Measurements from ENCODE around the gene ARID1B.

The ARID1B gene

DNA sequence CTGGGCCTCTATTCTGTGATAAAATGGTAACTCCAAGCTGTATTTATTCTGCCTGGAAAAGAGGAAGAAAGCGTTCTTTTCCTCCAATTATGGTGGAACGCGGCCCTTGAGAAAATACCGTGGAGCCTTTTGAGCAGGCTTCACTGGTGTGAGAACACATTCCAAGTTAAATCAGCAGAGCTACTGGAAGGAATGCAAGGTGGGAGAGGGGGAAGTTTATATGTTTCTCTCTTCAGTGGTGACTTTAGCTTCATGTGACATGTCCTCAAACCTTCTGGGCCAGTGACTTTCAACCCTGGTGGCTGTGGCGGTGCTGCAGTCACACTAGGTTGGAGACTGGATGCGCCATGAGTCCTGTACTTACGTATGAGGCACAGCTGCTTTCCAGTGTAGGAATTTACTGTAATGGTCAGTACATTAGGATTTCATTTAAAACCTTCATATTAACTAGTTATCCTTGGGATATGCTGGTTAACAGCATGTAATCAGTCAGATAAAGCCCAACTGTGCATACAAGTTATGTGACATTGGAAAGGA is 221.7 kb downstream of the ARID1B start:
- no peak for DNase-seq

DNA sequence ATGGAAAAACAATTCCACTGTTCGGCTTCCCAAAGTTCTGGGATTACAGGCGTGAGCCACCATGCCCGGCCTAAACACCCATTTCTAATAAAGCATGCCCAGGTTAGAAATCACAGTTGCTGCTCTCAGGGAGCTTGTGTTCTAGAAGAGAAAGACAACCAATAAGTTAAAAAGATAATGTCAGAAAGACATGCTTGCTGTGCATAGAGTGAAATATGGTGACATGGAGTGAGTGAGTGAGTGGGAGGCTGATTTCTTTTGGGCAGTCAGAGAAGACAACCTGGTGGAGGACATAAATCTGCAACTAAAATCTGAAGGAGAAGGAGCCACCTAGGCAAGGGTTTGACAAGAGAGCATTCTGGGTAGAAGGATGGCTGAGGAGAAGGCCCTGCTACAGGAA is 222.6 kb downstream of the ARID1B start:
- DNase-seq: no peak

DNA sequence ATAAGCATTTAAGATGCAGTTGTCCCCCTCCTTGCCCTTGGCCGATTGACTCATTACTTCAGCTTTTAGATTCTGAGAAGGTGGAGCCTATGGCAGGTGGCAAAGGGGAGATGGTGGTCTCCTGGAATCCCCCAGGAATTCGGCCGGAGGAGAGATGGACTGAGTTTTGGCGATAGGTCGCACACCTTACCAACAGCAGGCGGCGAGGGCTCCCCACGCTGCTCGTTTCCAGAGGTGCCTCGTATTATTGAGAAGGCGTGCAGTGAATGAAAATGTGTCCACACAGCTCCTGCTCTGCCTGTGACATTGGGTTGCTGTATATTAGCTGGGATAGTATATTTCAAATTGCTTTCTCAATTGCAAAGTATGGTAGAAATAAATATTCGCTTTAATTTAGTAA is 224.5 kb downstream of the ARID1B start:
- no peak for DNase-seq

DNA sequence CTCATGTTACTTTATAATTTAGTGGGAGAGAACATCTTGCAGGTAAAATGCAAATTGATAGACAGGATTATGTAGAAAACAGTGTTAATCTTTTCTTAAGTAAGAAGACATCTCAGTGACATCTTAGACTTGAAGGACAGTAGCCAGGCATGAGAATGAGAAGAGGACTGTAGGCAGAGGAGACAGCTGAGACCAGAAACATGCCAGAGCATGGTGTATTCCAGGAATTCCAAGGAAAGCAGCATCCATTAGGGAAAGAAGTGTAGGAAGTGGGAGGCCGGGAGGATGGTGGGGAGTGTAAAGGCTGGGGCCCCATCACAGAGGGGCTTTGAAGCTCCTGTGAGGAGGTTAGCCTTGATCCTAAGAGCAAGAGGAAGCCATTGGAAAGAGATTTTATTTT is 225.6 kb downstream of the ARID1B start:
- no peak for DNase-seq

DNA sequence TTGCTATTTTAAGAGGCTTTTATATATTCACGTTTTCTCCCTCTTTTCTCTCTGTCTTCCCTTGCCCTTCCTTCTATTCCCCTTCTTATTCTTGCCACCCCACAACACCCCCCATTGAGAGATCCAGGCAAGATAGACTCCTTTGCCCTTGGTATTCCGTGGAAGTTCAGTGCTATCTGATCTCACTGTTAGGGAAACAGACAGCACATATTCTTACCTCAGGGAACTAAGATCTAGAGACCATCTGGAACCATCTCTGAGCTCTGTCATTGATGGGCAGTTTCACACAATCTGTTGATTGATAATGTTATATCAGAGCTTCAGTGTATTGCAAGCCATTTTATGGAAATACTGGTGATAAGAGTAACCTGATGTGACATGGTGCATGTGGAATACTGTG is 228.8 kb downstream of the ARID1B start:
- DNase-seq: no peak

DNA sequence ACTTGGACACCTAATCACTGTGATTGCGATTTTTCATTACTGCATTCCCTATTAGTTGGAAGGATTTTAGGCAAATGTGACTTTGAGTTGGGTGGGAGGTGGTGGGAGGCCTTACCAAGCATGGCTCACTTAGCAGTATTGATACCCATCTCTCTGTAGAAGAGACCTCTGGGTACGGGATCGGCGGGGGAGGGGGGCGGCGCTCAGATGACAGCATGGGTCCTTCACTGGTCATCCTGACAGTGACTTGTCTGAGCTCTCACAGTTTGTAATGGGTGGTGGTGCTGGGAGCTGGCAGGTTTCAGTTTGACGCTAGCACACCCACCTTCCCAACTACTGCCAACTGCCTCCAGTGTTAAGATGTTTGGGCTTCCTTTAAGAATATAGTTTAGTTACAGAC is 231.4 kb downstream of the ARID1B start:
- DNase-seq: no peak

DNA sequence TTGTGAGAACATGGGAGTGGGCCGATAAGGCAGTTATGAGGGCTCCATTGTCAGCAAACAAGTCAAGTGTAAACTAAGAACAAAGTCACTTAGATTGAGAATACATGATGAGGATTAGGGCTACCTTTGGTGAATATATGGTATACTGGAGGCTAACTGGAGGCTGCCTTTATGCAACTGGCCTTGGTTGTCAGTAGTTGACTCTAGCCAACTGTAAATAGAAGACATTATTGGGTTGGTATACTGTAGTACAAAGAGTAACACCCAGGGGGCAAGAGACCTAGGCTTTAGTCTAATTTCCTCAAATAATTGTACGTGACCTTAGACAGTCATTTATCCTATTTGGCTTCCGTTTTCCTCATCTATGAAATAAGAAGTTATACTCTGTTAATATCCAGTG is 235.2 kb downstream of the ARID1B start:
- no peak for DNase-seq

DNA sequence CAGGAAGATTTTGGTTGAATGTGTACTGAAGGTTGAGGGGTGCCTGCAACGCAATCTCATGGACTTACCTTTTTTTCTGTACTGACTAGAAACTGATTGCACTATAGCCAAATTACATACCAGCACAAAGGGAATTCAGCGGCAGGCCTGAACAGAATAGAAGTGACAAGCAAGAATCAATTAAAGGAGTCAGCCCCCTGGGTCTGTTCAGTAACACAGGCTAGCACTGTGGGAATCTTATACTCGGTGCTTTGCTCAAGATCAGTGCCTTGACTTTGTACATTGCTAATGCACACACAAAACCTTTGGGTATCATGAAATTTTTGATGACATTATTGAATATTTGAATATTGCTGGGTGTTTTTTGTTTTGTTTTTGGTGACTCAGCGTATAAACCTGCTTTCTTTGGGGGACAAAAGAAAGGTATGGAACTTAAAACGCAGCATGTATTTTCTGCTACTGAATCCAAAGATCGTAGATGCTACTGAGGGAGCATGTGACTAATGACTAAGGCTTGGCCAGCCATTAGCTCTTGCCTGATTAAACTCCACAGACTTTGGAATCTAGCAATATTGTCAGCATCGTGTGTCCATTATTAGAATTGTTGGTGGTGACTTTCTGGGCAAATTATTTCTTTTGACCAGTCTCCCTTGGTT is 236.6 kb downstream of the ARID1B start:
- DNase-seq: no peak

DNA sequence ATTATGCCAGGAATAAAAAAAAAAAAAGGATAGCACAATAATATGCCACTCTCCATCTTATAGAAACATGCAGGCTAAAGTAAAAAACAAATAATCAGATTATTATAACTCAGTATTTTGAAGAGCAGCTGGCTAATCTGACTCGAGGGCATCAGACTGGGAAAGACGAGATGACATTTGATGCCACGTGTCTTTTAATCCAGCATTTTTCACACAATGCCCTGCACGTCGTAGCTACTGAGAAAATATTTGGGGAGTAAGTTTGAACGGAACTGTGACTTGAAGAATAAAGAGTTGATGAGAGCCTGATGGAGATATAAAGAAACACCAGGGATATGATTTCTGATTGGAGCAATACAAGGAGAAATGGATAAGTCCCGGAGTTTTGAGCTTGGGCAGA is 237.7 kb downstream of the ARID1B start:
- DNase-seq: no peak

DNA sequence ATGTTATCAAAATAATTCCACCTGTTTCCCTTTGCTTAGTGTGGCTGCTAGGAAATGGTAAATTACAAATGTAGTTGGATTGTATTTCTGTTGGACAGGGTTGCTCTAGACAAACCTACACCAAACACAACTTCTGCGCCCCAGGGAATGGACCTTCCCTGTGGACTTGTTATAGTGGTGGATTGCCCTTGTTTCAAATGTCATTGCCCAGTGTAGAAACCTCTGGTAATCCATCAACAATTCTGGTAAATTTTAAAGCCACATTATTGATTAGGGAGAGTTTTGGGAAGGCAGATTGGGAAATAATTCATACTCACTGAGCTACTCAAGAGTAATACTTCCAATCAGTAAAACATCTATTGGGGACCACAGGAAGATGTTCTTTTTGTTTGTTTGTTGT is 239.8 kb downstream of the ARID1B start:
- DNase-seq: no peak

DNA sequence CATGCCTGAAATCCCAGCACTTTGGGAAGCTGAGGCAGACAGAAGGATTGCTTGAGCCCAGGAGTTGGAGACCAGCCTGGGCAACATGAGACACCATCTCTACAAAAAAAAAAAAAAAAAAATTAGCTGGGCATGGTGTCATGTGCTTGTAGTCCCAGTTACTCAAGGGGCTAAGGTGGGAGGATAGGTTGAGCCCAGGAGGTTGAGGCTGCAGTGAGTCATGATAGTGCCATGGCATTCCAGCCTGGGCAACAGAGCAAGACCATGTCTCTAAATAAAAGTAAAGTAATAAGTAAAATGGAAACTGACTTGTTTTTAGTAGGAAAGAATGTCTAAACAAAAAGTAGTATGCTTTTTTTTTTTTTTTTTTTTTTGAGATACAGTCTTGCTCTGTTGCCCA is 240.7 kb downstream of the ARID1B start:
- DNase-seq: no peak

DNA sequence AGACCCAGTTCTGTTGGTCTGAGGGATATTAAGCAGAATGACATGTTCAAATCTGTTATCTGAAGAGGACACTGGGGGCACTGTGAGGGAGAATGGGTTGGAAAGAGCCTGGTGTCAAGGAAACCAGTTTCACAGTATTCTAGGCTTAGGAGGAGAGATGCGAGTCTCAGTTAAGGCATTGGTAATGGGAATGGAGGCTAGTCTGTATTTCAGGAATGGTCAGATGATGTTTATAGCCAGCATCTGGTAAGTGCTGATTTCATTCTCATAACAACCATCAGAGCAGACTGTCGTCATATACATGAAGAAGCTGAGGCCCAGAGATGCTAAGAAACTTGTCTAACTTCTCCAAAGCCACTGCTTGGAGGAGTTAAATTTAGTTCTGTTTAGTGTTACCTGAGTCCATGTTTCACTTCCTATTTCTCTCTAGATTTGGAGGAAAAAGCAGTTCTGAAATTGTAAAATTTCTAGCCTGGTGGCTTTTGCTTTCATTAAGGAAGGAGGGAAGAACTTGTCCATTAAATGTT is 242.0 kb downstream of the ARID1B start:
- no peak for DNase-seq

DNA sequence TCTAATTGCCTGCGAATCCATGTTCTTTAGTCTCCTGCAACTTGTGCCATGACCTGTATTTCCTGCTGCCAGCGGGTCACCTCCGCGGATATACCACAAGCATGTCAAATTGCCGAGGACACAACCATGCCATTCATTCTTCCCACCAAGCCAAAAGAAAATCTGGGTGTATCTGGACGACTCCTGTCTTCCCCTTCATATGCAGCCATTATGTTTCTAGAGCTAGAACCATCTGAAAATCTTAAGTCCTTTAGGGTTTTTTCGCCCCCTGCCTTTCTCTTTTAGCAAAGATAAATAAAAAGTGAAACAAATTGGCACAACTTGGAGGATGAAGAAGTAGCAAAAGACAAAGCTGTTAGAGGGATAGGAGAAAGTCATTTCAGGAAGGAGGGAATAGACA is 242.6 kb downstream of the ARID1B start:
- DNase-seq: peak in 2 of 6 experiments; percentile 9 to 33

DNA sequence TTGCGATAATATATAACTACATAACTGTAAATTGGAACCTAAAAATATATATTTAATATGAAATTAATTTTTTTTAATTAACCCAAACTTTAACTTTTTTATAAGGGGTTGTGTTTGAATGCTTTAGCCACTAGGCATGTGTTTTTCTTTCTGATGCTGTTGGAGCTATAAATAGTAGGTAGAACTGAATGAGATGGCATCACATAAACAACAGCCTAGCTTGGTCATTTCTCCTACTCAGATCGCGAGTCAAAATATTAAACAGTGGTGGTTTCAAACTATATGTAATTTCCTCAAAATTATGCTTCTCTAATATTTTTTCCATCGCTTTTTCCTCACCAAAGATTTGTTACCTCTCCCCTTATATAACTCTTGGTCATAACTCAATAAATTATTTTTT is 243.2 kb downstream of the ARID1B start:
- peak in 1 of 6 experiments; percentile 42 for DNase-seq

DNA sequence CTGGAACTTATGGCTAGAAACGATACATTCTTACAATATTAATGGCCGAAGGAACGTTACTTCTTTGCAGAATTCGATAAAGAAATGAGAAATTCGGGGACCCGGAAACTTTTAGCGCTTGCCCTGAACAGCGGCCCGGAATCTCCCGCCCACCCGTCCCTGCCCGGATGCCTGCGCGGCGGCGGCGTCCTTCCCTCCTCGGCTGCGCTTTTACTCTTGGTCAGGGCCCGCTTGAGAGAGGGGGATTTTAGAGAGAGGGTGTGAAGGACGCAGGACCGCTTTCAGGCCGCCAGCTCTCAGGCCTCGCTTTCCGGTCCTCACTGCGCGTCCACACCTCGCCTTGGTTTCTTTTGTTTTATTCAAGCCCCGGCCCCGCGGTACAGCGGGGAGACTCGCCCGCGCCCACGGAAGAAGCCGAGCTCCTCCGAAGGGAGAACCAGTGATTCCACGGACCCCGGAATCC is 243.7 kb downstream of the ARID1B start:
- peak in 3 of 6 experiments; percentile 47 to 53 (median 52) for DNase-seq

DNA sequence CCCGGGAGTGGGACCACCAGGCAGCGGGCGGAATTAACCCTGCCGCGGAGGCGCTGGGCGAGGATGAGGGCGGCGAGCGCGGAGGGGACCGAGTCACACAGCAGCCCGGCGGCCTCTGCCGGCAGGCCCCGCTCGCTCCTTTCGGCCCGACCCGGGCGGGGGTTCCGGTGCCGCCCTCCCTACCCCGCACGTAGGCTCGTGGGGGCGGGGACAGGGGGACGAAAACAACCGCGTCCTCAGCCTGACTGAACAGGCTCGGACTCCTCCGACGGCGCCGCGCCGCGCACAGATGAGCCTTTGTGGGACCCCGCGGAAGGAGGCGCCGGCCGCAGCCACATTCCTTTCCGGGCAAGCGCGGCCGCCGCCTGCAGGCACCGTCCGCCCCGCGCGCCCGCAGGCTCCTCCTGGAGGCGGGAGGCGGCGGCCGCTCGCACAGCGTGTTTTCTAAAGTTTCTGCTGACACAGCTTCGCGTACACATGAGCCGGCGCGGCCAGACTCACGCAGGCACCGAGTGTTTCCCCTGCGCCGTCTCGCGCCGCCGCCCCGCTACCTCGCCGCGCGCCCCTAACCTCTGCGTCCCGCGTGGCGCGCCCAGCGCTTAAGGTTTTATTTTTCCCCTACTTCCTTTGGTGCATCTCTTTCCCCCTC is 244.3 kb downstream of the ARID1B start:
- peak; percentile 81 to 93 (median 86) for DNase-seq

DNA sequence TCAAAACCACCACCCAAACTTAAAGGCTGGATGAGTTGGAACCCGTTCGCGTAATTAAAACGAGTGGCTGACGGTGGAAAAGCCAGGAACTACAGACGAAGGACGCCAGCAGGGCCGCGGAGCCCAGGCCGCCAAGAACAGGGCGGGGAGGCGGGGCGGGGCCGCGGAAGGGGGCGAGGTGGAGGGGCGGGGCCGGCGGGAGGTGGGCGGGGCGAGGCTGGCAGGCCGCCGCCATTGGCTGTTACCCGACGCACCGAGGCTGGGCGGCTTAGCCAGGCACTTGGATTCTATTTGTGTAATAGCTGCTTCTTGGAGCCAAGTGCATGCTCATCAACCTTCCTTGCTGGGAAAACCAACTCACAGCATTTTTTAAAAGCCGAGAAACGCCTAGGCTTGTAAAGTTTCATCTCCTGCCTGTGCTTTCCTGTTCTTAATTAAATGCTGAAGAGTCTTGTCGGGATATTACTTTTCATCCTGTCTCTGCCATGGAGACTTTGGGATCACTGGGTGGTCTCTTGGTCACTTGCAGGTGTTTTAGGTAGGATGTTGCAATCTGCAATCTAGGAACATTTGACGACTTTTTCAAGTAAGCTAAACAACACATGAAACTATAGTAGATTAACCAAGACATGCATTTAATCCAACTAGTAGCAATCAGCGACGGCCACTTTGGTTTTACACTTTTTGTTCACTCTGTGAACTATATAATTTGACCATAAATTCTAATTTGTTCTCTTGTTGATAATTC is 245.0 kb downstream of the ARID1B start:
- DNase-seq: peak; percentile 76 to 93 (median 84)

DNA sequence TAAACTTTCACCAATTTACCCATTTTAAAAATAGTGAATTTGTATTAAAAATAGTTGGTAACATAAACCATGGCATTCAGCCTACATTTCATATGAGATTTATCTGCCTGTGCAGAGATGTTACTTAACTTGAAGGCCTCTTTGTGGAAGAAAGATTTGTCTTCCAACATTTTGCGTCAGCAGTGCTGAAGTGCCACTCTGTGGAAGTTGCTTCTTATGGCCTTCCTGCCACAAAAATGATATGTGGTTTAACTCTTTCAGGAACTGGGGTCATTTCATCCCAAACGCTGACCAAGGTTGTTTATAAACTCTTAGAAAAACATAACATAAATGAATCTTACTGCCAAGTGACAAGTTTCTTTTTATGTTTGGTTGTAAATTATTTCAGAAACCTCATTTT is 246.8 kb downstream of the ARID1B start:
- DNase-seq: no peak

DNA sequence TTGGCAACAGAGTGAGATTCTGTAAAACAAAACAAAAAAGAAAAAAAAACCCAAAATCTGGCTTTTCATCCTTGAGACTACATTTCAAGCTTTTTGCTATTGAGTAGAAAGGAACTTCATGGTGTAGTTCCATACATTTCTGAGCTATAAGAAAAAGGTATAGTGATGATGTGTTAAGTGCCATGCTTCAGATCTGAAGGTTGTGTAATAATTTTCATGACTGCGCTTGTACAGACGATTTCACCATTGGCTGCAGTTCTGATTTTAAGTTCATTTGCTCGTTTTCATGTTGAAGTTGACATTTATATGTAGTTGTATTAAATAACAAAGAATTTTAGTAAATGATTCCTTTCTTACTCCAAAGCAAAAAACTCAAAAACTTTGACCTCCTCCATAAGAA is 247.6 kb downstream of the ARID1B start:
- DNase-seq: no peak

DNA sequence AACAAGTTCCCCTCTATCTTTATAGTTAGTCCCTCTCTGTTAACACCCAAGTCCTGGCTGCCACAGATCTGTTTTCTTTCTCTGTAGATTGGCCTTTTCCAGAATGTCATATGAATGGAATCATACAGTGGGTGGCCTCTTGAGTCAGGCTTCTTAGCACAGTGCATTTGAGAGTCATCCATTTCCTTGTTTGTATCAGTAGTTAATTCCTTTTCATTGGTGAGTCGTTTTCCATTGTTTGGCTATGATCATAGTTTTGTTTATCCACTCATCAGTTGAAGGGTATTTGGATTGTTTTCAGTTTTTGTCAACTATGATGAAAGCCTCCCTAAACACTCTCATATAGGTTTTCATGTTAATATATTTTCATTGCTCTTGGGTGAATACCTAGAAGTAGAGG is 248.3 kb downstream of the ARID1B start:
- DNase-seq: no peak

DNA sequence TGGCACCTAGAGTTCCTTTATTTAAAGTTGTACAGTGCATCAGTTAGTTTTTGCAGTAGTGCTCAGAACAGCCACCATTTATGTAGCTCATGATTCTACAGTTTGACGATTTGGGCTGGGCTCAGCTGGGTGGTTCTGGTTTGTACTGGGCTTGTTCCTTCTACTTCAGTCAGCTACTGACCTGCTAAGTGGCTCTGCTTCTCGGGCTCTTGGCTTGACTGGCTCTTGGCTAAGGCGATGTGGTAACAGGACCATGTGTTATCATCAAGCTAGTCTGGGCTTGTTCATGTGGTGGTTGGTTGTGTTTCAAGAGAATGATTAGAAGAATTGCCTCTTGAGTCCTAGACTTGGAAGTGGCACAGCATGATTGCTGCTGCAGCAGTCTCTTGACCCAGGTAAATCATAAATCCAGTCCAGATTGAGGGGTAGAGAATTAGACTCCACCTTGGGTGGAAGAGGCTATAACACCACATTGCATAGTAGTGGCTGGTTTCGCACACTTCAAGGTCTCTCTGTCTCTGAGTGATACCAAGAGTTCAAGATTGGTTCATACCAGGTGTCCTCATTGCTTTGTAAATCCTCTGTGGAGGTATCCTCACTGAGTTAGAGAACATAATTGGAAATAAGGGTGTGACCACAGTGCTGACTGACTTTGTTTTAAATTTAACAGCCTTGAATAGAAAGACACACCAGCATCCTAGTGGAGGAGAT is 253.0 kb downstream of the ARID1B start:
- no peak for DNase-seq

DNA sequence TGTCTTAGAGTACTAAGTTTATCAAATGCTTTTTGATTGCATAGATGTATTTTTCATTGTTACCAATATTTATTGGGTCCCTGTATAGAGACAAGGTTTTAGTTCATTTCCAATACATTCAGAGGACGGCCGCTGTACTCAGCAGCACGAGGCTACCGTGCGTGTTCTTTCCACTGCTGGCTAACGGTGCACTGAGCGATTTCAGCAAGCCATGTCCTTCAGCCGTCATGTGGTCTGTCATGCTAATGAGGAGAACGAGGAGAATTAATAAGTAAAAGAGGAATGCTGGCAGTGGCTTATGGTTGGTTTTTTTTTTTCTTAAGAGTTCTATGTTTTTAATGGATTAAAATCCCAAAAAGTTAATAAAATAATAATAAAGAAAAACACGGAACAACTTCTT is 253.6 kb downstream of the ARID1B start:
- DNase-seq: no peak

DNA sequence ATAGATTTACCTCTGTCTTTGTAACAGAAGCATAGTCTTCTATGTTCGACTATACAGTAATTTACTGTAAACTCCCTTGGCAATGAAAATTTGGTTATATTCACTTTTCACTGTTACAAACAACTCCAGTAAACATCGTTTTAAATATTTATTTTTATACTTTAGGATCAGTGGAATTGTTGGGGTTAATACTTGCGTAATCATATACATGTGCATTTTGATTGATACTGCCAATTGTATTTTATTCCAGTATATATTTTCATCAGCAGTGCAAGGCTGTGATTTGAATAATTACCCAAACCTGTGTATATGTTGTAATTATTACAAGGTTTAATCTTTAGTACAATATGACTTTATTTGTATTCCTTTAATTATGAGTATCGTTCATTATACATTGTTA is 255.7 kb downstream of the ARID1B start:
- no peak for DNase-seq
